Kidney glomerular epithelial cell (primary cell): ENCODE data around the gene FCRL6.

Experiments
- DNase-seq: peaks from one replicate; lab custom pipeline; 2025; lab: John Stamatoyannopoulos, UW

Gene FCRL6

GRCh38 chr1:159802111-159802510 lies at the start of gene FCRL6:
Gene FCRL6 (plus strand): TSS chr1:159802360. CDS start chr1:159802425, 65 bp downstream.
- no peak for DNase-seq

GRCh38 chr1:159753386-159753785 lies 48.8 kb upstream of the FCRL6 start:
- no peak for DNase-seq

GRCh38 chr1:159755451-159756007 lies 46.6 kb upstream of the FCRL6 start:
- DNase-seq, result no peak

GRCh38 chr1:159756397-159756796 lies 45.8 kb upstream of the FCRL6 start:
- DNase-seq, result no peak

- no peak for DNase-seq
These were observed 38.5 kb upstream of the FCRL6 start for GRCh38 chr1:159763686-159764085.

- DNase-seq, result no peak
These were observed 36.4 kb upstream of the FCRL6 start for GRCh38 chr1:159765806-159766205.

GRCh38 chr1:159771127-159771895 lies 30.8 kb upstream of the FCRL6 start:
- DNase-seq, result peak; percentile 16

- DNase-seq, result no peak
These were observed 27.7 kb upstream of the FCRL6 start for GRCh38 chr1:159774465-159774864.

GRCh38 chr1:159775716-159776115 lies 26.4 kb upstream of the FCRL6 start:
- DNase-seq, result no peak

- DNase-seq, result no peak
These were observed 23.9 kb upstream of the FCRL6 start for GRCh38 chr1:159778266-159778665.

- DNase-seq, result no peak
These were observed 22.7 kb upstream of the FCRL6 start for GRCh38 chr1:159779403-159779851.

GRCh38 chr1:159780583-159781582 lies 21.3 kb upstream of the FCRL6 start, which contains the start of gene DUSP23:
Gene DUSP23 (plus strand): TSS chr1:159780962. CDS start chr1:159781101, 139 bp downstream.
- DNase-seq, result peak; percentile 98

- no peak for DNase-seq
These were observed 20.2 kb upstream of the FCRL6 start for GRCh38 chr1:159781992-159782391.

GRCh38 chr1:159783724-159784123 lies 18.4 kb upstream of the FCRL6 start:
- no peak for DNase-seq

- no peak for DNase-seq
These were observed 15.7 kb upstream of the FCRL6 start for GRCh38 chr1:159786465-159786864.

- DNase-seq, result no peak
These were observed 15.2 kb upstream of the FCRL6 start for GRCh38 chr1:159786966-159787365.

- DNase-seq, result no peak
These were observed 11.8 kb upstream of the FCRL6 start for GRCh38 chr1:159790237-159790917.

- DNase-seq, result no peak
These were observed 11.1 kb upstream of the FCRL6 start for GRCh38 chr1:159791031-159791430.

- DNase-seq, result no peak
These were observed 10.7 kb upstream of the FCRL6 start for GRCh38 chr1:159791461-159791860.

- no peak for DNase-seq
These were observed 6.6 kb upstream of the FCRL6 start for GRCh38 chr1:159795534-159795933.

GRCh38 chr1:159798893-159799292 lies 3.3 kb upstream of the FCRL6 start:
- DNase-seq, result peak; percentile 61
